OCI-LY7 (cell line): ENCODE data around the gene DNAH11.

Experiments
- CTCF ChIP-seq: fragments of 200-600 bp; sonication (generic); conservative IDR thresholded peaks from 2 replicates; pipeline ENCODE4 v1.5.1; 2014; ENCODE audit warnings: mild to moderate bottlenecking, antibody characterized with exemption, low read length, moderate library complexity, mixed read lengths
- EZH2phosphoT487 ChIP-seq: fragments of 200-600 bp; sonication (generic); IDR thresholded peaks from 2 replicates; pipeline ENCODE4 v1.6.1; 2018; ENCODE audit warnings: low read depth, borderline replicate concordance, mild to moderate bottlenecking, mixed run types, antibody characterized with exemption, low read length, moderate library complexity, mixed read lengths

- no peak for TF ChIP-seq EZH2phosphoT487
- no peak for TF ChIP-seq CTCF
Observed at GRCh38 chr7:21851559-21851967, 308.7 kb downstream of the DNAH11 start.
